ENCODE results near the gene GDI1.

GRCh38 chrX:154437971-154438893 lies 1.3 kb downstream of the GDI1 start:
- no peak for TF ChIP-seq CTCF (conservative IDR thresholded peaks at IDR 0.05; ENCODE audit: low read depth in 2 of 2)
- TF ChIP-seq POLR2AphosphoS5 (IDR thresholded peaks at IDR 0.05; ENCODE audit: low read depth): no peak
- no peak for TF ChIP-seq ZNF331 (CRISPR knock-in tag; IDR thresholded peaks at IDR 0.05; ENCODE audit: low read depth)
- no peak for TF ChIP-seq EZH2phosphoT487 (IDR thresholded peaks at IDR 0.05; ENCODE audit: unreplicated experiment)
- no peak for TF ChIP-seq EZH2 (IDR thresholded peaks at IDR 0.05; ENCODE audit: low read depth, unreplicated experiment)
- no peak for TF ChIP-seq CREB1 (CRISPR knock-in tag; IDR thresholded peaks at IDR 0.05; ENCODE audit: low read depth)
- no peak for TF ChIP-seq NANOG (IDR thresholded peaks at IDR 0.05; ENCODE audit: borderline replicate concordance)
- no peak for TF ChIP-seq REST (IDR thresholded peaks at IDR 0.05; ENCODE audit: unreplicated experiment)
- no peak for TF ChIP-seq JUNB (IDR thresholded peaks at IDR 0.05; ENCODE audit: unreplicated experiment)
- no peak for TF ChIP-seq ZNF114 (CRISPR knock-in tag; IDR thresholded peaks at IDR 0.05)
- no peak for TF ChIP-seq ETS1 (IDR thresholded peaks at IDR 0.05)
- no peak for TF ChIP-seq STAT1 (IDR thresholded peaks at IDR 0.05; ENCODE audit: unreplicated experiment)
- no peak for TF ChIP-seq ZNF462 (CRISPR knock-in tag; IDR thresholded peaks at IDR 0.05)
